ENCODE results near the gene THAP4.

Gene THAP4

GRCh38 chr2:241633561-241633960 lies 3.4 kb downstream of the THAP4 start:
- H3K27ac Mint-ChIP-seq, result no peak overlapping the region
- peaks cover 3% of the 10 kb centered on the region for H3K36me3 Mint-ChIP-seq
- no peaks in the 10 kb centered on the region for H3K27me3 Mint-ChIP-seq
- H3K4me1 Mint-ChIP-seq (ENCODE audit: low read depth), result peaks cover 24% of the 10 kb centered on the region
- H3K4me3 Mint-ChIP-seq, result no peak overlapping the region
- no peaks in the 10 kb centered on the region for H3K9me3 Mint-ChIP-seq (ENCODE audit: low read depth)

GRCh38 chr2:241632478-241633325 lies 4.3 kb downstream of the THAP4 start:
- no peak overlapping the region for H3K27ac Mint-ChIP-seq
- no peaks in the 10 kb centered on the region for H3K9me3 Mint-ChIP-seq (ENCODE audit: low read depth)
- H3K4me3 Mint-ChIP-seq, result no peak overlapping the region
- no peaks in the 10 kb centered on the region for H3K27me3 Mint-ChIP-seq
- no peaks in the 10 kb centered on the region for H3K36me3 Mint-ChIP-seq
- H3K4me1 Mint-ChIP-seq (ENCODE audit: low read depth), result peaks cover 18% of the 10 kb centered on the region

- Mint-ChIP-seq H3K4me3 (no peak overlapping the region), H3K36me3 (peaks cover 3% of the 10 kb centered on the region), H3K4me1 (ENCODE audit: low read depth) (peaks cover 14% of the 10 kb centered on the region), H3K27me3 (no peaks in the 10 kb centered on the region), H3K9me3 (ENCODE audit: low read depth) (no peaks in the 10 kb centered on the region), H3K27ac (no peak overlapping the region)
These were observed 7.1 kb downstream of the THAP4 start for GRCh38 chr2:241629762-241630435.

- H3K36me3 Mint-ChIP-seq, result peaks cover 3% of the 10 kb centered on the region
- no peak overlapping the region for H3K4me3 Mint-ChIP-seq
- H3K27ac Mint-ChIP-seq, result no peak overlapping the region
- no peaks in the 10 kb centered on the region for H3K9me3 Mint-ChIP-seq (ENCODE audit: low read depth)
- H3K27me3 Mint-ChIP-seq, result no peaks in the 10 kb centered on the region
- H3K4me1 Mint-ChIP-seq (ENCODE audit: low read depth), result peaks cover 11% of the 10 kb centered on the region
These were observed 9.3 kb downstream of the THAP4 start for GRCh38 chr2:241627675-241628074.

GRCh38 chr2:241620419-241620769 lies 16.6 kb downstream of the THAP4 start:
- H3K4me1 Mint-ChIP-seq (ENCODE audit: low read depth), result peaks cover 43% of the 10 kb centered on the region
- H3K4me3 Mint-ChIP-seq, result peak overlapping the region; percentile 62
- H3K9me3 Mint-ChIP-seq (ENCODE audit: low read depth), result peaks cover 3% of the 10 kb centered on the region
- peaks cover 7% of the 10 kb centered on the region for H3K36me3 Mint-ChIP-seq
- no peaks in the 10 kb centered on the region for H3K27me3 Mint-ChIP-seq
- peak overlapping the region; percentile 92 for H3K27ac Mint-ChIP-seq

- Mint-ChIP-seq H3K36me3 (peaks cover 7% of the 10 kb centered on the region), H3K4me3 (no peak overlapping the region), H3K4me1 (ENCODE audit: low read depth) (peaks cover 46% of the 10 kb centered on the region), H3K27ac (peak overlapping the region; percentile 92), H3K9me3 (ENCODE audit: low read depth) (peaks cover 3% of the 10 kb centered on the region), H3K27me3 (no peaks in the 10 kb centered on the region)
These were observed 17.1 kb downstream of the THAP4 start for GRCh38 chr2:241619597-241620418.

GRCh38 chr2:241618829-241619228 lies 18.1 kb downstream of the THAP4 start:
- Mint-ChIP-seq H3K4me1 (ENCODE audit: low read depth) (peaks cover 49% of the 10 kb centered on the region), H3K4me3 (no peak overlapping the region), H3K27me3 (no peaks in the 10 kb centered on the region), H3K27ac (peak overlapping the region; percentile 28), H3K36me3 (peaks cover 7% of the 10 kb centered on the region), H3K9me3 (ENCODE audit: low read depth) (peaks cover 3% of the 10 kb centered on the region)

- peak overlapping the region; percentile 88 for H3K4me3 Mint-ChIP-seq
- peaks cover 7% of the 10 kb centered on the region for H3K36me3 Mint-ChIP-seq
These were observed 18.6 kb downstream of the THAP4 start for GRCh38 chr2:241618296-241618805.

GRCh38 chr2:241617431-241618154 lies 19.4 kb downstream of the THAP4 start:
- Mint-ChIP-seq H3K9me3 (ENCODE audit: low read depth) (peaks cover 3% of the 10 kb centered on the region), H3K4me3 (peak overlapping the region; percentile 88), H3K27me3 (no peaks in the 10 kb centered on the region), H3K36me3 (peaks cover 7% of the 10 kb centered on the region), H3K4me1 (ENCODE audit: low read depth) (peaks cover 49% of the 10 kb centered on the region), H3K27ac (peak overlapping the region; percentile 93)

More at GRCh38 chr2:241618296-241618805, 18.6 kb downstream of the THAP4 start:
- H3K9me3 Mint-ChIP-seq (ENCODE audit: low read depth), result peaks cover 3% of the 10 kb centered on the region
- H3K4me1 Mint-ChIP-seq (ENCODE audit: low read depth), result peaks cover 49% of the 10 kb centered on the region
- H3K27ac Mint-ChIP-seq, result peak overlapping the region; percentile 93
- no peaks in the 10 kb centered on the region for H3K27me3 Mint-ChIP-seq

- H3K9me3 Mint-ChIP-seq (ENCODE audit: low read depth), result peaks cover 3% of the 10 kb centered on the region
- H3K4me3 Mint-ChIP-seq, result peak overlapping the region; percentile 65
- H3K27ac Mint-ChIP-seq, result peak overlapping the region; percentile 93
- peaks cover 7% of the 10 kb centered on the region for H3K36me3 Mint-ChIP-seq
- H3K27me3 Mint-ChIP-seq, result no peaks in the 10 kb centered on the region
- peaks cover 48% of the 10 kb centered on the region for H3K4me1 Mint-ChIP-seq (ENCODE audit: low read depth)
These were observed 20.5 kb downstream of the THAP4 start for GRCh38 chr2:241616168-241617125.

GRCh38 chr2:241615522-241616052 lies 21.4 kb downstream of the THAP4 start:
- H3K4me1 Mint-ChIP-seq (ENCODE audit: low read depth), result peaks cover 43% of the 10 kb centered on the region
- peaks cover 4% of the 10 kb centered on the region for H3K36me3 Mint-ChIP-seq
- no peaks in the 10 kb centered on the region for H3K27me3 Mint-ChIP-seq
- H3K4me3 Mint-ChIP-seq, result peak overlapping the region; percentile 65
- peak overlapping the region; percentile 81 for H3K27ac Mint-ChIP-seq
- peaks cover under 1% of the 10 kb centered on the region for H3K9me3 Mint-ChIP-seq (ENCODE audit: low read depth)

- H3K36me3 Mint-ChIP-seq, result peaks cover 2% of the 10 kb centered on the region
- H3K27ac Mint-ChIP-seq, result no peak overlapping the region
- H3K4me1 Mint-ChIP-seq (ENCODE audit: low read depth), result peaks cover 39% of the 10 kb centered on the region
- no peak overlapping the region for H3K4me3 Mint-ChIP-seq
- no peaks in the 10 kb centered on the region for H3K9me3 Mint-ChIP-seq (ENCODE audit: low read depth)
- H3K27me3 Mint-ChIP-seq, result no peaks in the 10 kb centered on the region
These were observed 21.9 kb downstream of the THAP4 start for GRCh38 chr2:241615041-241615440.
